Panc1 (cell line): ENCODE measurements around the gene SLCO2A1. TPM values are rescaled to one million over a fixed set of nuclear protein-coding genes. Genes with fewer than 3 reads are reported as not detected.

Experiments
- ATAC-seq: fragments of 200-7000 bp; cut with Tn5 transposase; 2 replicates; pipeline ENCODE4 v1.9.1; 2020; ENCODE audit warnings: mild to moderate bottlenecking, moderate library complexity
- BruUV-seq: library from RNA; stranded (reverse); fragments of 400-500 nt; replicated peaks from 2 replicates; lab custom pipeline; 2021; lab: Mats Ljungman, UMichigan
- CTCF ChIA-PET: fragments of 300-600 bp; sonication (Branson Sonifier 250); formaldehyde crosslinking; loops from one replicate; lab custom pipeline; 2022; ENCODE audit warnings: antibody characterized with exemption; lab: Charles Lee
- POLR2A ChIA-PET: fragments of 300-600 bp; sonication (Branson Sonifier 250); formaldehyde crosslinking; loops from one replicate; lab custom pipeline; 2022; ENCODE audit warnings: antibody characterized with exemption; lab: Charles Lee
- DNase-seq: peaks from one replicate; pipeline ENCODE4 v3.0.0-alpha.2; 2010; ENCODE audit warnings: low read depth, low spot score
- H3K27ac ChIP-seq: 2 replicates; pipeline ENCODE4 v1.5.1; 2011; ENCODE audit warnings: mild to moderate bottlenecking, low read length, inconsistent platforms
- H3K27me3 ChIP-seq: fragments of 200-500 bp; sonication (Bioruptor generic); 2 replicates; pipeline ENCODE4 v1.6.0; 2014; ENCODE audit warnings: low read length, inconsistent platforms; ENCODE audit not compliant: control insufficient read depth, insufficient read depth
- H3K36me3 ChIP-seq: fragments of 200-500 bp; sonication (Bioruptor generic); 2 replicates; pipeline ENCODE4 v1.5.1; 2014; ENCODE audit warnings: inconsistent platforms, mild to moderate bottlenecking, low read length, moderate library complexity; ENCODE audit not compliant: control insufficient read depth, insufficient read depth
- H3K4me1 ChIP-seq: 2 replicates; pipeline ENCODE4 v1.5.1; 2011; ENCODE audit warnings: inconsistent platforms, mild to moderate bottlenecking, low read length, moderate library complexity; ENCODE audit not compliant: control insufficient read depth, insufficient read depth
- H3K4me3 ChIP-seq, 2 experiments: 2 replicates each; pipeline ENCODE4 v1.5.1; 2011 to 2012; ENCODE audit warnings: low read depth in 2 of 2, low read length in 2 of 2, mild to moderate bottlenecking in 2 of 2, inconsistent platforms in 1 of 2, moderate library complexity in 1 of 2
- H3K9me3 ChIP-seq: fragments of 200-500 bp; sonication (Bioruptor generic); 2 replicates; pipeline ENCODE4 v1.5.1; 2014; ENCODE audit warnings: low read depth, mild to moderate bottlenecking, inconsistent platforms, low read length, moderate library complexity; ENCODE audit not compliant: control insufficient read depth, insufficient read depth
- POLR2AphosphoS5 ChIP-seq: IDR thresholded peaks from 2 replicates; pipeline ENCODE4 v1.6.1; 2012; ENCODE audit warnings: mild to moderate bottlenecking, low read depth, low read length, moderate library complexity
- REST ChIP-seq, 2 experiments: IDR thresholded peaks; 2 replicates each; pipeline ENCODE4 v1.6.1; 2011 to 2012; ENCODE audit warnings: low read depth in 2 of 2, control low read depth in 1 of 2, low read length in 1 of 2, mild to moderate bottlenecking in 1 of 2, moderate library complexity in 1 of 2; ENCODE audit not compliant: insufficient read depth in 1 of 2
- SIN3A ChIP-seq: IDR thresholded peaks from 2 replicates; pipeline ENCODE4 v1.6.1; 2012; ENCODE audit warnings: low read depth, mild to moderate bottlenecking, low read length, moderate library complexity, borderline replicate concordance; ENCODE audit not compliant: insufficient read depth
- TCF7L2 ChIP-seq: IDR thresholded peaks from 2 replicates; pipeline ENCODE4 v1.6.1; 2011; ENCODE audit warnings: mild to moderate bottlenecking, low read depth, low read length, inconsistent platforms
- in situ Hi-C: cut with HindIII; loops from 2 replicates; pipeline ENCODE4 v1.10.0; 2016; ENCODE audit warnings: low sequenced_read_pairs, low pct_unique_long_range_greater_than_20kb
- intact Hi-C: fragments of 100-400 bp; cut with micrococcal nuclease; formaldehyde crosslinking; loops from one replicate; pipeline ENCODE4 v1.10.0; 2022; ENCODE audit not compliant: unreplicated experiment
- total RNA-seq: library from RNA; stranded (reverse); gene quantifications from one replicate; pipeline ENCODE4 v1.2.1, GENCODE V29; 2021; ENCODE audit not compliant: unreplicated experiment
- TF ChIP-seq, protein P1 (sequence below): fragments of 450-650 bp; IDR thresholded peaks from 2 replicates; pipeline ENCODE4 v1.5.1; 2017; ENCODE audit warnings: mild to moderate bottlenecking

The SLCO2A1 gene
- total RNA-seq, 1 experiment from 2014 or later = 0.62 TPM

GRCh38 chr3:134059035-134059601 lies 29.4 kb upstream of the SLCO2A1 start:
- intact Hi-C loops = no loop called here
- H3K27ac ChIP-seq = no peak overlapping the region
- in situ Hi-C loops = no loop called here
- no peaks in the 10 kb centered on the region for H3K36me3 ChIP-seq
- peaks cover 2% of the 10 kb centered on the region; the same call in 1 of the 2 replicates for H3K27me3 ChIP-seq
- H3K4me3 ChIP-seq = no peak overlapping the region
- CTCF ChIA-PET = no interaction called here
- TF ChIP-seq POLR2AphosphoS5 = no peak
- no peak for TF ChIP-seq TCF7L2
- TF ChIP-seq SIN3A = no peak
- TF ChIP-seq, protein P1, sequence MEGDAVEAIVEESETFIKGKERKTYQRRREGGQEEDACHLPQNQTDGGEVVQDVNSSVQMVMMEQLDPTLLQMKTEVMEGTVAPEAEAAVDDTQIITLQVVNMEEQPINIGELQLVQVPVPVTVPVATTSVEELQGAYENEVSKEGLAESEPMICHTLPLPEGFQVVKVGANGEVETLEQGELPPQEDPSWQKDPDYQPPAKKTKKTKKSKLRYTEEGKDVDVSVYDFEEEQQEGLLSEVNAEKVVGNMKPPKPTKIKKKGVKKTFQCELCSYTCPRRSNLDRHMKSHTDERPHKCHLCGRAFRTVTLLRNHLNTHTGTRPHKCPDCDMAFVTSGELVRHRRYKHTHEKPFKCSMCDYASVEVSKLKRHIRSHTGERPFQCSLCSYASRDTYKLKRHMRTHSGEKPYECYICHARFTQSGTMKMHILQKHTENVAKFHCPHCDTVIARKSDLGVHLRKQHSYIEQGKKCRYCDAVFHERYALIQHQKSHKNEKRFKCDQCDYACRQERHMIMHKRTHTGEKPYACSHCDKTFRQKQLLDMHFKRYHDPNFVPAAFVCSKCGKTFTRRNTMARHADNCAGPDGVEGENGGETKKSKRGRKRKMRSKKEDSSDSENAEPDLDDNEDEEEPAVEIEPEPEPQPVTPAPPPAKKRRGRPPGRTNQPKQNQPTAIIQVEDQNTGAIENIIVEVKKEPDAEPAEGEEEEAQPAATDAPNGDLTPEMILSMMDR = no peak
- no peak for TF ChIP-seq REST (IDR thresholded peaks at IDR 0.05; ENCODE audit: insufficient read depth in 1 of 2, low read depth in 2 of 2, low read length in 1 of 2)
- H3K9me3 ChIP-seq = no peaks in the 10 kb centered on the region
- H3K4me1 ChIP-seq = peaks cover 11% of the 10 kb centered on the region; the same call in 1 of the 2 replicates
- BruUV-seq = no TSS peak
- no peak for DNase-seq
- POLR2A ChIA-PET = no interaction called here
- ATAC-seq = no peak

- Histone ChIP-seq H3K9me3 (no peaks in the 10 kb centered on the region), H3K4me3 (no peak overlapping the region), H3K36me3 (no peaks in the 10 kb centered on the region), H3K27ac (no peak overlapping the region), H3K4me1 (peaks cover 11% of the 10 kb centered on the region; the same call in 1 of the 2 replicates), H3K27me3 (peaks cover 2% of the 10 kb centered on the region; the same call in 1 of the 2 replicates)
- CTCF ChIA-PET = no interaction called here
- intact Hi-C loops = no loop called here
- TF ChIP-seq SIN3A = no peak
- TF ChIP-seq, protein P1 = no peak
- TF ChIP-seq TCF7L2 = no peak
- no peak for TF ChIP-seq POLR2AphosphoS5
- TF ChIP-seq REST (IDR thresholded peaks at IDR 0.05; ENCODE audit: insufficient read depth in 1 of 2, low read depth in 2 of 2, low read length in 1 of 2) = no peak
- 0 out of 2 replicates have a peak, but pooled peaks have one; percentile 25 for ATAC-seq
- in situ Hi-C loops = no loop called here
- DNase-seq = no peak
- no TSS peak for BruUV-seq
- POLR2A ChIA-PET = no interaction called here
Observed at GRCh38 chr3:134057654-134058110, 28.0 kb upstream of the SLCO2A1 start.
